HepG2 (cell line): ENCODE results near the gene CMTM8. TPM values are rescaled to one million over a fixed set of nuclear protein-coding genes. Genes with fewer than 3 reads are reported as not detected.
A peak's percentile ranks its signal among the peaks of the same experiment; 100 is the strongest.

ENCODE experiments used
- AHR ChIP-seq: IDR thresholded peaks from 2 replicates; pipeline ENCODE4 v1.6.1; 2018; ENCODE audit warnings: missing genetic modification reagents, missing compliant biosample characterization
- ATF5 ChIP-seq: sonication (generic); formaldehyde crosslinking; IDR thresholded peaks from 2 replicates; pipeline ENCODE4 v1.4.0; 2020; ENCODE audit warnings: mild to moderate bottlenecking, low read depth, missing genetic modification reagents
- EHMT2 ChIP-seq: fragments of 200-600 bp; sonication (generic); IDR thresholded peaks from 2 replicates; pipeline ENCODE4 v1.7.0; 2017; ENCODE audit warnings: antibody characterized with exemption, low read depth, low read length, borderline replicate concordance
- ESRRA ChIP-seq: sonication (generic); formaldehyde crosslinking; IDR thresholded peaks from 2 replicates; pipeline ENCODE4 v1.5.1; 2020; ENCODE audit warnings: mild to moderate bottlenecking, low read depth, missing genetic modification reagents
- GZF1 ChIP-seq: sonication (generic); formaldehyde crosslinking; IDR thresholded peaks from 2 replicates; pipeline ENCODE4 v1.5.1; 2020; ENCODE audit warnings: mild to moderate bottlenecking, missing genetic modification reagents
- HNRNPL ChIP-seq: fragments of 200-400 bp; formaldehyde crosslinking; IDR thresholded peaks from 2 replicates; pipeline ENCODE4 v1.6.1; 2017; ENCODE audit warnings: mild to moderate bottlenecking, low read depth, low read length
- KMT2B ChIP-seq: IDR thresholded peaks from 2 replicates; pipeline ENCODE4 v1.6.1; 2016; ENCODE audit warnings: missing genetic modification reagents, missing compliant biosample characterization
- MZF1 ChIP-seq: sonication (generic); formaldehyde crosslinking; IDR thresholded peaks from 2 replicates; pipeline ENCODE4 v1.8.1; 2023; ENCODE audit warnings: mild to moderate bottlenecking, missing genetic modification reagents, borderline replicate concordance
- NFIB ChIP-seq: sonication (generic); formaldehyde crosslinking; IDR thresholded peaks from 2 replicates; pipeline ENCODE4 v1.9.0; 2021; ENCODE audit warnings: missing genetic modification reagents, mild to moderate bottlenecking, borderline replicate concordance
- NR0B2 ChIP-seq: sonication (generic); formaldehyde crosslinking; IDR thresholded peaks from 2 replicates; pipeline ENCODE4 v1.4.0; 2020; ENCODE audit warnings: mild to moderate bottlenecking, missing genetic modification reagents
- NR3C1 ChIP-seq: sonication (generic); formaldehyde crosslinking; IDR thresholded peaks from 2 replicates; pipeline ENCODE4 v1.4.0; 2020; ENCODE audit warnings: missing genetic modification reagents
- POLR2AphosphoS2 ChIP-seq: IDR thresholded peaks from 2 replicates; pipeline ENCODE4 v1.6.1; 2011; ENCODE audit warnings: low read depth, low read length, improper control_type of control experiment
- ZFP82 ChIP-seq: sonication (generic); formaldehyde crosslinking; IDR thresholded peaks from 2 replicates; pipeline ENCODE4 v1.5.1; 2020; ENCODE audit warnings: mild to moderate bottlenecking, missing genetic modification reagents, borderline replicate concordance
- ZKSCAN1 ChIP-seq: fragments of 150-350 bp; IDR thresholded peaks from 2 replicates; pipeline ENCODE4 v1.6.1; 2014; ENCODE audit warnings: low read length
- ZNF20 ChIP-seq: sonication (generic); formaldehyde crosslinking; IDR thresholded peaks from 2 replicates; pipeline ENCODE4 v1.4.0; 2020; ENCODE audit warnings: mild to moderate bottlenecking, moderate library complexity, missing genetic modification reagents
- ZNF326 ChIP-seq: sonication (generic); formaldehyde crosslinking; IDR thresholded peaks from 2 replicates; pipeline ENCODE4 v1.4.0; 2020; ENCODE audit warnings: missing genetic modification reagents, borderline replicate concordance
- ZNF44 ChIP-seq: sonication (generic); formaldehyde crosslinking; IDR thresholded peaks from 2 replicates; pipeline ENCODE4 v1.5.1; 2020; ENCODE audit warnings: mild to moderate bottlenecking, missing genetic modification reagents
- ZNF549 ChIP-seq: sonication (generic); formaldehyde crosslinking; IDR thresholded peaks from 2 replicates; pipeline ENCODE4 v1.5.0; 2020; ENCODE audit warnings: missing genetic modification reagents
- ZNF724P ChIP-seq: sonication (generic); formaldehyde crosslinking; IDR thresholded peaks from 2 replicates; pipeline ENCODE4 v1.8.0; 2022; ENCODE audit warnings: missing genetic modification reagents, borderline replicate concordance
- ZNF746 ChIP-seq: sonication (generic); formaldehyde crosslinking; IDR thresholded peaks from 2 replicates; pipeline ENCODE4 v1.8.0; 2022; ENCODE audit warnings: mild to moderate bottlenecking, missing genetic modification reagents
- ZNF878 ChIP-seq: sonication (generic); formaldehyde crosslinking; IDR thresholded peaks from 2 replicates; pipeline ENCODE4 v1.8.1; 2023; ENCODE audit warnings: mild to moderate bottlenecking, missing genetic modification reagents, moderate library complexity
- polyA plus RNA-seq, 8 experiments: library from polyadenylated mRNA; depleted of rRNA in 3 of 8; stranded (reverse) in 7 of 8; unstranded in 1 of 8; fragments of >200 nt; fragmentation: Illumina TruSeq in 4 of 8; extraction: Trizol in 4 of 8; gene quantifications; 2 replicates each; pipeline versions ENCODE4 v1.2.1 to v1.2.3, GENCODE V29; 2011 to 2016; ENCODE audit warnings: low read depth in 4 of 8, missing spikeins in 1 of 8, mixed read lengths in 1 of 8; ENCODE audit not compliant: insufficient read depth in 1 of 8
- total RNA-seq, 5 experiments: library from RNA; depleted of rRNA; stranded (reverse); fragments of >200 nt; fragmentation: Illumina TruSeq; extraction: Trizol; gene quantifications; 2 replicates each; pipeline ENCODE4 v1.2.3, GENCODE V29; 2016; ENCODE audit warnings: low read depth in 1 of 5
- TF ChIP-seq, protein P1 (sequence below): IDR thresholded peaks from 2 replicates; pipeline ENCODE4 v1.6.1; 2018; ENCODE audit warnings: missing genetic modification reagents, mild to moderate bottlenecking, missing compliant biosample characterization
- TF ChIP-seq, protein P2 (sequence below): sonication (generic); formaldehyde crosslinking; IDR thresholded peaks from 2 replicates; pipeline ENCODE4 v1.5.0; 2020; ENCODE audit warnings: missing genetic modification reagents, mild to moderate bottlenecking, borderline replicate concordance
- TF ChIP-seq, protein P3 (sequence below): sonication (generic); formaldehyde crosslinking; IDR thresholded peaks from 2 replicates; pipeline ENCODE4 v1.4.0; 2020; ENCODE audit warnings: missing genetic modification reagents, low read depth, mild to moderate bottlenecking, borderline replicate concordance
- TF ChIP-seq, protein P4 (sequence below): sonication (generic); formaldehyde crosslinking; IDR thresholded peaks from 2 replicates; pipeline ENCODE4 v1.4.0; 2020; ENCODE audit warnings: missing genetic modification reagents

CMTM8 gene
- total and polyA plus RNA-seq, 2 of the 13 experiments (the other 11 are each of a cell fraction or from before 2014, with no cell fraction given) = 8.9 to 15.8 TPM

GRCh38 chr3:32401556-32402081 lies 163.1 kb downstream of the CMTM8 start (continued):
- TF ChIP-seq EHMT2 (no peak), ZNF20 (CRISPR knock-in tag) (peak; percentile 75; the same call in 1 of the 2 replicates), ESRRA (CRISPR knock-in tag) (peak; percentile 40; the same call in 1 of the 2 replicates), HNRNPL (peak; percentile 84; the same call in 1 of the 2 replicates), NR0B2 (CRISPR knock-in tag) (0 out of 2 replicates have a peak, but pooled peaks have one; percentile 61), NFIB (no peak), MZF1 (CRISPR knock-in tag) (no peak), ZNF326 (CRISPR knock-in tag) (no peak), KMT2B (CRISPR knock-in tag) (peak; percentile 92), ZNF724P (CRISPR knock-in tag) (peak; percentile 35; the same call in 1 of the 2 replicates), AHR (CRISPR knock-in tag) (no peak), ZNF549 (CRISPR knock-in tag) (no peak), ATF5 (CRISPR knock-in tag) (no peak), NR3C1 (CRISPR knock-in tag) (no peak), ZKSCAN1 (no peak), ZFP82 (no peak), ZNF746 (0 out of 2 replicates have a peak, but pooled peaks have one; percentile 65), ZNF878 (CRISPR knock-in tag) (no peak), ZNF44 (CRISPR knock-in tag) (peak; percentile 77; the same call in 1 of the 2 replicates), GZF1 (peak; percentile 78), POLR2AphosphoS2 (no peak)
- TF ChIP-seq, protein P1, sequence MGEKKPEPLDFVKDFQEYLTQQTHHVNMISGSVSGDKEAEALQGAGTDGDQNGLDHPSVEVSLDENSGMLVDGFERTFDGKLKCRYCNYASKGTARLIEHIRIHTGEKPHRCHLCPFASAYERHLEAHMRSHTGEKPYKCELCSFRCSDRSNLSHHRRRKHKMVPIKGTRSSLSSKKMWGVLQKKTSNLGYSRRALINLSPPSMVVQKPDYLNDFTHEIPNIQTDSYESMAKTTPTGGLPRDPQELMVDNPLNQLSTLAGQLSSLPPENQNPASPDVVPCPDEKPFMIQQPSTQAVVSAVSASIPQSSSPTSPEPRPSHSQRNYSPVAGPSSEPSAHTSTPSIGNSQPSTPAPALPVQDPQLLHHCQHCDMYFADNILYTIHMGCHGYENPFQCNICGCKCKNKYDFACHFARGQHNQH (CRISPR knock-in tag) = peak; percentile 61; the same call in 1 of the 2 replicates
- TF ChIP-seq, protein P2, sequence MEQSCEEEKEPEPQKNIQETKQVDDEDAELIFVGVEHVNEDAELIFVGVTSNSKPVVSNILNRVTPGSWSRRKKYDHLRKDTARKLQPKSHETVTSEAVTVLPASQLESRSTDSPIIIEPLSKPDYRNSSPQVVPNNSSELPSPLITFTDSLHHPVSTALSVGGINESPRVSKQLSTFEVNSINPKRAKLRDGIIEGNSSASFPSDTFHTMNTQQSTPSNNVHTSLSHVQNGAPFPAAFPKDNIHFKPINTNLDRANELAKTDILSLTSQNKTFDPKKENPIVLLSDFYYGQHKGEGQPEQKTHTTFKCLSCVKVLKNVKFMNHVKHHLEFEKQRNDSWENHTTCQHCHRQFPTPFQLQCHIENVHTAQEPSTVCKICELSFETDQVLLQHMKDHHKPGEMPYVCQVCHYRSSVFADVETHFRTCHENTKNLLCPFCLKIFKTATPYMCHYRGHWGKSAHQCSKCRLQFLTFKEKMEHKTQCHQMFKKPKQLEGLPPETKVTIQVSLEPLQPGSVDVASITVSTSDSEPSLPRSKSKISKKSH (CRISPR knock-in tag) = peak; percentile 67
- TF ChIP-seq, protein P3, sequence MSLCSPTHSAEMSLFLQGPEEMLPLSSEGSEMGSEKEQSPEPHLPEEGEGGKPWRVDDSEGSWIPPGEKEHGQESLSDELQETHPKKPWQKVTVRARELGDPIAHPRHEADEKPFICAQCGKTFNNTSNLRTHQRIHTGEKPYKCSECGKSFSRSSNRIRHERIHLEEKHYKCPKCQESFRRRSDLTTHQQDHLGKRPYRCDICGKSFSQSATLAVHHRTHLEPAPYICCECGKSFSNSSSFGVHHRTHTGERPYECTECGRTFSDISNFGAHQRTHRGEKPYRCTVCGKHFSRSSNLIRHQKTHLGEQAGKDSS (CRISPR knock-in tag) = peak; percentile 77; the same call in 1 of the 2 replicates
- TF ChIP-seq, protein P4, sequence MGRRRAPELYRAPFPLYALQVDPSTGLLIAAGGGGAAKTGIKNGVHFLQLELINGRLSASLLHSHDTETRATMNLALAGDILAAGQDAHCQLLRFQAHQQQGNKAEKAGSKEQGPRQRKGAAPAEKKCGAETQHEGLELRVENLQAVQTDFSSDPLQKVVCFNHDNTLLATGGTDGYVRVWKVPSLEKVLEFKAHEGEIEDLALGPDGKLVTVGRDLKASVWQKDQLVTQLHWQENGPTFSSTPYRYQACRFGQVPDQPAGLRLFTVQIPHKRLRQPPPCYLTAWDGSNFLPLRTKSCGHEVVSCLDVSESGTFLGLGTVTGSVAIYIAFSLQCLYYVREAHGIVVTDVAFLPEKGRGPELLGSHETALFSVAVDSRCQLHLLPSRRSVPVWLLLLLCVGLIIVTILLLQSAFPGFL = no peak
